Measurements from ENCODE around the gene UNCX.

Gene UNCX

GRCh38 chr7:1232103-1232466, 587 bp upstream of the UNCX start:
- DNase-seq (ENCODE audit: low spot score) = no peak

- DNase-seq (ENCODE audit: low spot score) = no peak
These were observed 819 bp downstream of the UNCX start for GRCh38 chr7:1233333-1234048.

- DNase-seq (ENCODE audit: low spot score) = no peak
These were observed 1.6 kb downstream of the UNCX start for GRCh38 chr7:1234049-1234880.

- no peak for DNase-seq (ENCODE audit: low spot score)
These were observed 2.3 kb downstream of the UNCX start for GRCh38 chr7:1234881-1235500.

GRCh38 chr7:1235501-1236131, 2.9 kb downstream of the UNCX start:
- DNase-seq (ENCODE audit: low spot score) = no peak

- no peak for DNase-seq (ENCODE audit: low spot score)
These were observed 3.5 kb downstream of the UNCX start for GRCh38 chr7:1236132-1236661.

GRCh38 chr7:1236831-1237701, 4.4 kb downstream of the UNCX start:
- DNase-seq (ENCODE audit: low spot score) = no peak

- no peak for DNase-seq (ENCODE audit: low spot score)
These were observed 5.1 kb downstream of the UNCX start for GRCh38 chr7:1237704-1238255.

GRCh38 chr7:1238450-1238882, 5.8 kb downstream of the UNCX start:
- DNase-seq (ENCODE audit: low spot score) = no peak

GRCh38 chr7:1238931-1239802, 6.5 kb downstream of the UNCX start:
- DNase-seq (ENCODE audit: low spot score) = no peak

GRCh38 chr7:1239803-1240516, 7.3 kb downstream of the UNCX start:
- DNase-seq (ENCODE audit: low spot score) = no peak

GRCh38 chr7:1240517-1241257, 8.0 kb downstream of the UNCX start:
- no peak for DNase-seq (ENCODE audit: low spot score)

GRCh38 chr7:1241258-1241602, 8.6 kb downstream of the UNCX start:
- no peak for DNase-seq (ENCODE audit: low spot score)

- no peak for DNase-seq (ENCODE audit: low spot score)
These were observed 9.1 kb downstream of the UNCX start for GRCh38 chr7:1241603-1242255.

- DNase-seq (ENCODE audit: low spot score) = no peak
These were observed 9.6 kb downstream of the UNCX start for GRCh38 chr7:1242256-1242605.

GRCh38 chr7:1242606-1243289, 10.1 kb downstream of the UNCX start:
- DNase-seq (ENCODE audit: low spot score) = no peak

- no peak for DNase-seq (ENCODE audit: low spot score)
These were observed 10.8 kb downstream of the UNCX start for GRCh38 chr7:1243290-1243963.

Measured in CD4-positive, alpha-beta T cell treated with Interleukin-2 at 100 ng/mL for 4 hours (primary cell).